Measurements from ENCODE around the gene TNRC18. TPM values are rescaled to one million over a fixed set of nuclear protein-coding genes. Genes with fewer than 3 reads are reported as not detected.
"Not testable (repeated sequence)": the region's sequence is repeated elsewhere in the genome, so short reads cannot be mapped to it uniquely, and the experiment has no call there.

TNRC18 gene
- polyA plus RNA-seq, 3 donors: 0.64 to 49.9 (median 0.70) TPM

GRCh38 chr7:5274441-5274840 is 149.2 kb downstream of the TNRC18 start:
- no peaks in the 10 kb centered on the region for H3K36me3 Mint-ChIP-seq
- no peak overlapping the region for H3K4me3 Mint-ChIP-seq
- peaks cover 0 to 2% (median 0%) of the 10 kb centered on the region in 7 donors for H3K9me3 Mint-ChIP-seq
- Histone ChIP-seq H3K9me3 (replicated peaks in 1 of 2; ENCODE audit: control insufficient read depth in 1 of 2, insufficient read depth in 1 of 2, low read length in 2 of 2) (peaks cover 0 to 4% of the 10 kb centered on the region in 2 donors), H3K36me3 (replicated peaks in 1 of 2; ENCODE audit: control insufficient read depth in 1 of 2, insufficient read depth in 2 of 2, low read length in 2 of 2) (no peaks in the 10 kb centered on the region), H3K27ac (ENCODE audit: low read depth in 1 of 2, low read length in 2 of 2) (no peak overlapping the region), H3K79me2 (ENCODE audit: insufficient read depth, low read length) (no peaks in the 10 kb centered on the region), H3K4me3 (replicated peaks in 1 of 3; ENCODE audit: low read depth in 2 of 3, low read length in 3 of 3) (no peak overlapping the region), H3K9ac (ENCODE audit: insufficient read depth, low read length, poor library complexity, severe bottlenecking) (no peak overlapping the region), H3K27me3 (ENCODE audit: control insufficient read depth in 2 of 2, insufficient read depth in 2 of 2, low read length in 2 of 2) (no peaks in the 10 kb centered on the region), H4K20me1 (ENCODE audit: insufficient read depth, low read length) (no peaks in the 10 kb centered on the region), H3K4me1 (ENCODE audit: control insufficient read depth in 1 of 2, insufficient read depth in 2 of 2, low read length in 2 of 2) (no peaks in the 10 kb centered on the region), H2AFZ (ENCODE audit: insufficient read depth, low read depth, low read length, poor library complexity, severe bottlenecking) (no peak overlapping the region), H3K4me2 (replicated peaks; ENCODE audit: extremely low read depth, low read length, poor library complexity, severe bottlenecking) (no peak overlapping the region)
- 89% methylated on average over 7 of the region's 7 CpGs for WGBS (ENCODE audit: insufficient coverage)
- peaks cover 6 to 12% (median 12%) of the 10 kb centered on the region in 3 donors for H3K27me3 Mint-ChIP-seq (ENCODE audit: low read depth in 3 of 3)
- no peak overlapping the region for H3K27ac Mint-ChIP-seq
- intact Hi-C loops (cut with micrococcal nuclease): no loop called here
- no peaks in the 10 kb centered on the region for H3K4me1 Mint-ChIP-seq
- TF ChIP-seq CTCF (IDR thresholded peaks at IDR 0.05): no peak
- DNase-seq: no peak

- H3K79me2 ChIP-seq (ENCODE audit: insufficient read depth, low read length); H3K36me3 Mint-ChIP-seq; H3K36me3 ChIP-seq (replicated peaks in 1 of 2; ENCODE audit: control insufficient read depth in 1 of 2, insufficient read depth in 2 of 2, low read length in 2 of 2); H3K9me3 ChIP-seq (replicated peaks in 1 of 2; ENCODE audit: control insufficient read depth in 1 of 2, insufficient read depth in 1 of 2, low read length in 2 of 2); H3K27me3 ChIP-seq (ENCODE audit: control insufficient read depth in 2 of 2, insufficient read depth in 2 of 2, low read length in 2 of 2); H3K4me1 ChIP-seq (ENCODE audit: control insufficient read depth in 1 of 2, insufficient read depth in 2 of 2, low read length in 2 of 2); H3K27ac ChIP-seq (ENCODE audit: low read depth in 1 of 2, low read length in 2 of 2); H3K4me1 Mint-ChIP-seq; H3K9me3 Mint-ChIP-seq; H3K27ac Mint-ChIP-seq; DNase-seq; H3K4me3 Mint-ChIP-seq; H3K4me2 ChIP-seq (replicated peaks; ENCODE audit: extremely low read depth, low read length, poor library complexity, severe bottlenecking); H3K4me3 ChIP-seq (replicated peaks in 1 of 3; ENCODE audit: low read depth in 2 of 3, low read length in 3 of 3); H2AFZ ChIP-seq (ENCODE audit: insufficient read depth, low read depth, low read length, poor library complexity, severe bottlenecking); intact Hi-C loops (cut with micrococcal nuclease); H4K20me1 ChIP-seq (ENCODE audit: insufficient read depth, low read length); H3K9ac ChIP-seq (ENCODE audit: insufficient read depth, low read length, poor library complexity, severe bottlenecking): not testable (repeated sequence)
- WGBS (ENCODE audit: insufficient coverage): 85% methylated on average over 11 of the region's 18 CpGs
- H3K27me3 Mint-ChIP-seq (ENCODE audit: low read depth in 3 of 3): peaks cover 4 to 12% (median 9%) of the 10 kb centered on the region in 3 donors
These were observed 149.7 kb downstream of the TNRC18 start for GRCh38 chr7:5273831-5274405.

All from CD14-positive monocyte (primary cell).